ENCODE measurements around the gene CCDC87.

CCDC87 gene

DNA sequence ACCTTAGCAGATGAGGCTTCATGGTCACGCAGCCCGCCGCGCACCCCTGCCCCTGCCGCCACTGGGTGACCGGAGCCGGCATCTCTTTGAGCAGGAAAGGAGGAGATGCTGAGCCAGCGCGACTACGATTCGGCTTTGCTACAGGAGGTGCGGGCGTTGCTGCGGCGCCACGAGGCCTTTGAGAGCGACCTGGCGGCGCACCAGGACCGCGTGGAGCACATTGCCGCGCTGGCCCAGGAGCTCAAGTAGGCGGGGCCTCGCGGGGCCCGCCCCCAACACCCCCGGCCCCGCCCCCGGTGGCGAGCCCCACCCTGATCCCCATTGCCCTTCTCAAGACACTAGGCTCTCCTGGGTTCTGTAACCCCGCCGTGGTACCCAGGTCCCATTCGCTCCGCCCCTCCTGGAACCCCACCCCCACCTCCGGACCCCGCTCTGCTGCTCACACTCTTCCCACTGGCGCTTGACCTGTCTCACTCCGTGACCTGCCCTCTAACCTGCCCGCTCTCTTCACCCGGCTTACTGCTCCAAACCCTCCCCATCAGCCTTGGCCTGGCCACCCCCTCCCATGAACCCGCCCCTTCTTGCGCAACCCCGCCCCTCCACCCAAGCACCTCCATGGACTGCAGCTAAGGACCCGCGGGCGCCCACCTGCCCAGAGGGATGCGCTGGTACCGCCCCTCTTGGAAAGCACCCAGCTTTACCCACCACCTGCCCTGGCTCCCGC, 33.6 kb downstream of the CCDC87 start:
- no peak for DNase-seq (ENCODE audit: insufficient read length)
- FAIRE-seq, result no peak
- TF ChIP-seq POLR2AphosphoS5 (IDR thresholded peaks at IDR 0.05; ENCODE audit: low read depth, low read length) (no peak), POLR2A (IDR thresholded peaks at IDR 0.05; ENCODE audit: low read depth, low read length) (no peak), TAF1 (IDR thresholded peaks at IDR 0.05; ENCODE audit: borderline replicate concordance, low read depth, low read length) (no peak)

DNA sequence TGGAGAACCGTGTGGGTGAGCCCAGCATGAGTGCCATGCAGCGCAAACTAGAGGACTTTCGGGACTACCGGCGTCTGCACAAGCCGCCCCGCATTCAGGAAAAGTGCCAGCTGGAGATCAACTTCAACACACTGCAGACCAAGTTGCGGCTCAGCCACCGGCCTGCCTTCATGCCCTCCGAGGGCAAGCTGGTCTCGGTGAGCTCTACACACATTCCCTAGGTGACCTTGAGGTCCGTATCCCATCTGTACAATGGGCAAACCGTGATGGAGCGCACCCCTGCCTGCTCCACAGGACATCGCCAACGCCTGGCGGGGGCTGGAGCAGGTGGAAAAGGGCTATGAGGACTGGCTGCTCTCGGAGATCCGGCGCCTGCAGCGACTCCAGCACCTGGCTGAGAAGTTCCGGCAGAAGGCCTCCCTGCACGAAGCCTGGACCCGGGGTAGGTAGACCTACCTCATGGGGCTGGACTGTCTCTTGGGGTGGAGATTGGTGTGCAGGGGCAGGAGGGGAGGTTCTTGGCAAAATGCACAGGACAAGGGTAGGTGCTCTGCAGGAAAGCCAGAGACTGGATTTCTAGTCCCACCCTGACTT, 35.0 kb downstream of the CCDC87 start:
- DNase-seq (ENCODE audit: insufficient read length) (no peak), FAIRE-seq (no peak)
- TF ChIP-seq POLR2A (IDR thresholded peaks at IDR 0.05; ENCODE audit: low read depth, low read length) (no peak), POLR2AphosphoS5 (IDR thresholded peaks at IDR 0.05; ENCODE audit: low read depth, low read length) (no peak), TAF1 (IDR thresholded peaks at IDR 0.05; ENCODE audit: borderline replicate concordance, low read depth, low read length) (no peak)

DNA sequence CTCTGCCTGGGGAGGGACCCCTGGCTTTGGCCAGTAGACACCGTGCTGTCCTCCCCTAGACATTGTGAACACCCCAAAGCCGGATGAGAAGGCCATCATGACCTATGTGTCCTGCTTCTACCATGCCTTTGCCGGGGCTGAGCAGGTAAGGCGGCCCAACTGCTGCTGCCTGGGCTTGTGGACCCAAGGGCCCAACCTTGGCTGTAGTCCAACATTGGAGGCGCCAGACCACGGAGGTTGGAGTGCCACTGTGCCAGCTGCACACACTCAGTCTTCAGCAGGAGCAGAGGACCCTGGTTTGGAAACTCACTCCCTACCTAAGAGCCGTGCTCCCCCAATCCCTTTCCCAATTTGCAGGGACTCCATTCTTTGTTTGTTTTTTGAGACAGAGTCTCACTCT, 36.8 kb downstream of the CCDC87 start:
- TF ChIP-seq POLR2A (IDR thresholded peaks at IDR 0.05; ENCODE audit: low read depth, low read length) (no peak), POLR2AphosphoS5 (IDR thresholded peaks at IDR 0.05; ENCODE audit: low read depth, low read length) (no peak), TAF1 (IDR thresholded peaks at IDR 0.05; ENCODE audit: borderline replicate concordance, low read depth, low read length) (no peak)
- FAIRE-seq, result no peak
- no peak for DNase-seq (ENCODE audit: insufficient read length)

DNA sequence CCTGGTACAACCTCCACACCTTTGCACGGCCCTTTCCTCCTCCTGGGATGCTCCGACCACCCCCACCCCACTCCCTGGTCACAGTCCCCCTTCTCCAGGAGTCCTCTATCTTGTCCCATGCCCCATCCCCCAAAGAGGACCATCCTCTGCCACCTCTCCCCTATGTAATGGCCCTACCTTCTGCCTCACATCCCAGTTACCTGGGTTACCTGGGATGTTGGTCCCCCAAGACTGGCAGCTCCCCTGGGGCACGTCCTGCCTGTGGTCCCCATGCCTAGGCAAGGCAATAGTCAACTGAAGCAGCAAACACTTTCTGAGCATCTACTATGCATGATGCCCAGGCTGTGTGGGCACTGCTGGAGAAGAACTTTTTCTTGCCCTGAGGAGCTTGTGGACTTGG, 37.4 kb downstream of the CCDC87 start:
- no peak for FAIRE-seq
- TF ChIP-seq POLR2AphosphoS5 (IDR thresholded peaks at IDR 0.05; ENCODE audit: low read depth, low read length) (no peak), TAF1 (IDR thresholded peaks at IDR 0.05; ENCODE audit: borderline replicate concordance, low read depth, low read length) (no peak), POLR2A (IDR thresholded peaks at IDR 0.05; ENCODE audit: low read depth, low read length) (no peak)

DNA sequence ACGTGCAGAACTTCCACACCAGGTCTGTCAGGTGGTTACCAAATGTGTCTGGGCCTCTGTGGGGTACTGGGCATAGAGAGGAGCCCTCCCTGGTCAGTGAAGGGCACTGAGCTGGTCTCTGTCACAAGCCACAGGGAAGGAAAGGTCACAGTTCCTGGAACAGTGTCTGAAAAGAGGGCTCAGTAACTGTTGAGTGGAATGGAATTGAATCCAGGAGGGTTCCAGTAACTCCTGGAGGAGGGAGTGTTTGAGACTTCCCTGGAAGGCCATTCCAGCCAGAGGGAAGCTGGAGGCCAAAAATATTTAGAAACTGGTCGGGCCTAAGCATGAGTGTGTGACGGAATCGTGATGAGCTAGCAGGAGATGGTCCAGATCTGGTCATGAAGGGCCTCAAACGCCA, 38.3 kb downstream of the CCDC87 start:
- FAIRE-seq (no peak), DNase-seq (ENCODE audit: insufficient read length) (no peak)
- TF ChIP-seq POLR2A (IDR thresholded peaks at IDR 0.05; ENCODE audit: low read depth, low read length), result no peak
- TF ChIP-seq TAF1 (IDR thresholded peaks at IDR 0.05; ENCODE audit: borderline replicate concordance, low read depth, low read length), result no peak
- no peak for TF ChIP-seq POLR2AphosphoS5 (IDR thresholded peaks at IDR 0.05; ENCODE audit: low read depth, low read length)

More for the DNA sequence above, 37.4 kb downstream of the CCDC87 start:
- no peak for DNase-seq (ENCODE audit: insufficient read length)

DNA sequence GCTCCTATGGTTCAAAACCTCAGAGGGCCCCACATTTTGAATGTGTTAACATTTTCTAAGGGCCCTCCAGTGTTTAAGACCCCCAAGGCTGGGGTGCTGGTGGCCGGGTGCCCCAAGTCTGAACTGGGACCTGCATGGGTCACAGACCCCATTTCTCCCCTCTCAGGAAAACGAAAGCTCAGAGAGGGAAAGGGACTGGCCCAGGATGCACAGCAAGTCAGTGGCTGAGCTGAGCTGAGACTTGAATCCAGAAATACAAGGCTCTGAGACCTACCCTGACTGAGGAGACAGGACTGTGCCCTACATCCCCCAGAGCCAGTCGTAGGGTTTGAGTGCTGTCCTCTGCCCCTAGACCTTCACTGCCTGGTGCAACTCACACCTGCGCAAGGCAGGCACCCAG, 42.0 kb downstream of the CCDC87 start:
- DNase-seq (ENCODE audit: insufficient read length), result no peak
- no peak for FAIRE-seq
- TF ChIP-seq TAF1 (IDR thresholded peaks at IDR 0.05; ENCODE audit: borderline replicate concordance, low read depth, low read length) (no peak), POLR2A (IDR thresholded peaks at IDR 0.05; ENCODE audit: low read depth, low read length) (no peak), POLR2AphosphoS5 (IDR thresholded peaks at IDR 0.05; ENCODE audit: low read depth, low read length) (no peak)

DNA sequence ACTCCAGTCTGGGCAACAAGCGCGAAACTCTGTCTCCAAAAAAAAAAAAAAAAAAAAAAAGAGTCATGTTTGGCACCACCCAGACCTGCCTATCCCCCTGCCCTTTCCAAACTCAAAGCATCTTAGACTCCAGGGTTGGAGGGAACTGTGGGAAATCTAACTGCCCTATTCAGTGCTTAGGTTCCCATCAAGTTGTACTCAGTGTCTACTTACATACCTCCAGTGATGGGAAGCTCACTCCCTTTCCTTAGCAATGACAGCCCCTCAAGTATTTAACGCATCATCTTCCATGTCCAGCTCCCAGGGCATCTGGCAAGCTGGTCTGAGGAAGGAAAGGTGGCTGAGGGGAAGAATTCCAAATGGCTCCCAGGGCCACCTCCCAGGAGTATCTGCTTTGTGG, 43.2 kb downstream of the CCDC87 start:
- no peak for TF ChIP-seq POLR2AphosphoS5 (IDR thresholded peaks at IDR 0.05; ENCODE audit: low read depth, low read length)
- no peak for TF ChIP-seq POLR2A (IDR thresholded peaks at IDR 0.05; ENCODE audit: low read depth, low read length)
- TF ChIP-seq TAF1 (IDR thresholded peaks at IDR 0.05; ENCODE audit: borderline replicate concordance, low read depth, low read length), result no peak
- DNase-seq (ENCODE audit: insufficient read length) (no peak), FAIRE-seq (no peak)

DNA sequence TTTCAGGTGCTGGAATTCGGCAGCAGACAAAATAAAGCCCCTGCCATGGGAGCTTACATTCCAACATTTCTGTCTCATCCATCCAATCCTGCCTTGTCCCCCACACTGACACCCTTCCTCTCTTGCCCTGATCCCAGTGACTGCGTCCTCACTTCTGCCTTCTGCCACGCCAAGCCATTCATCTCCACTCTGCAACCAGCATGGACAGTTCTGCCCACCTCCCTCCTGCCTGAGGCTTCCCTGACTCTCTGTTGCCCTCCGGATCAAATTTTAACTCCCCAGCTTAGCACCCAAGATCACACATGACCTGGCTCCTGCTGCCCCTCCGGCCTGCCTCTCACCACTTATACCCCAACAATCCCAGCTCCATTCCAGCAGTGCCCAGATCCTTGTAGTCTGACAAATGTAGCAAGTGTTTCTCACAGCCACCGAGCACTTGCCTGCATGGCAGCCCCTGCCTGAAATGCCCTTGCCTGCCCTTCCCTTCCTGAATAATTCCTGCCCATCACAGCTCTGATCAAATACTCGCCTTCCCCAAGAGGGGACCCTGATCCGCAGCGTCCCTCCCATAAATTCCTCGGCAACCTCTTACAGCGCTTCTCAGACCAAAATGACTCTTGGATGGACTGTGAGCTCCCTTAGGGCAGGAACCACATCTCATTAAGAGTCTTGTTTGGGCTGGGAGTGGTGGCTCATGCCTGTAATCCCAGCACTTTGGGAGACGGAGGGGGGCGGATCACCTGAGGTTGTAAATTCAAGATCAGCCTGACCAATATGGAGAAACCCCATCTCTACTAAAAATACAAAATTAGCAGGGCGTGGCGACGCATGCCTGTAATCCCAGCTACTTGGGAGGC, 43.9 kb downstream of the CCDC87 start:
- TF ChIP-seq POLR2A (IDR thresholded peaks at IDR 0.05; ENCODE audit: low read depth, low read length) (no peak), TAF1 (IDR thresholded peaks at IDR 0.05; ENCODE audit: borderline replicate concordance, low read depth, low read length) (no peak), POLR2AphosphoS5 (IDR thresholded peaks at IDR 0.05; ENCODE audit: low read depth, low read length) (no peak)
- DNase-seq (ENCODE audit: insufficient read length) (no peak), FAIRE-seq (no peak)

DNA sequence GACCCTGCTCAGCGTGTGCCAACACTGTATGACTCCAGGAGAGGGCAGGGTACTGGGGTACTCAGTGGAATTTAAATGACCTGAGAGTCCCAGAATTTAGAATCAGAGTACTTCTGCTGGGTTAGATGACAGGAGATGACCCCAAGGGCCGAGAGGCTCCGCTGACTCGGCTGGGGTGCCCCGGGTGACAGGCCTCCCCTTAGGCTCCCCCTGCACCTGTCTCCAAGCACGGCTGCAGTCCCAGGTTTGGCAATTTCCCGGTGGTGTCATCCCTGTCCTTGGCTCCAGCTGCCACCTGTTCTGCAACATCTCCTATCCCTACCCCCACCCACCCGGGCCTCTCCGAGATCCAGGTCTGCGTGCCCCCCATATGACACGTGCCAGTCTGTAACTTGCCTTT, 44.8 kb downstream of the CCDC87 start:
- FAIRE-seq (no peak), DNase-seq (ENCODE audit: insufficient read length) (no peak)
- TF ChIP-seq POLR2AphosphoS5 (IDR thresholded peaks at IDR 0.05; ENCODE audit: low read depth, low read length) (no peak), POLR2A (IDR thresholded peaks at IDR 0.05; ENCODE audit: low read depth, low read length) (no peak), TAF1 (IDR thresholded peaks at IDR 0.05; ENCODE audit: borderline replicate concordance, low read depth, low read length) (no peak)

DNA sequence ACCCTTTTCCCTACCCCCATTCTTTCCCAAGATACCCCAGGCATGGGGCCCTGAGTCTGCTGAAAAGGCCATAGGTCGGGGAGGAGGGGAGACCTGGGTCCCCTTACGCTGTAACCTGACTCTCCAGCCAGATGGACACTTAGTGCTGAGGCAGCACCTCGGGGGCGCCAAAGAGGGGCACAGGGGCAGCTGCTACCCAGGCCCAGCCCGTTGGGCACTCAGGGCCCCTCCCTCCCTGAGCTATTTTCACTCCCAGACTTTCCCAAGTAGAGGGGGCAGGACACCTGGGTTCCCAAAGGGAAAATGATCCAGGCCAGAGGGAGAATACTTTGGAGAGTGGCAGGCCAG, 45.2 kb downstream of the CCDC87 start:
- FAIRE-seq, result no peak
- no peak for TF ChIP-seq TAF1 (IDR thresholded peaks at IDR 0.05; ENCODE audit: borderline replicate concordance, low read depth, low read length)
- no peak for DNase-seq (ENCODE audit: insufficient read length)

DNA sequence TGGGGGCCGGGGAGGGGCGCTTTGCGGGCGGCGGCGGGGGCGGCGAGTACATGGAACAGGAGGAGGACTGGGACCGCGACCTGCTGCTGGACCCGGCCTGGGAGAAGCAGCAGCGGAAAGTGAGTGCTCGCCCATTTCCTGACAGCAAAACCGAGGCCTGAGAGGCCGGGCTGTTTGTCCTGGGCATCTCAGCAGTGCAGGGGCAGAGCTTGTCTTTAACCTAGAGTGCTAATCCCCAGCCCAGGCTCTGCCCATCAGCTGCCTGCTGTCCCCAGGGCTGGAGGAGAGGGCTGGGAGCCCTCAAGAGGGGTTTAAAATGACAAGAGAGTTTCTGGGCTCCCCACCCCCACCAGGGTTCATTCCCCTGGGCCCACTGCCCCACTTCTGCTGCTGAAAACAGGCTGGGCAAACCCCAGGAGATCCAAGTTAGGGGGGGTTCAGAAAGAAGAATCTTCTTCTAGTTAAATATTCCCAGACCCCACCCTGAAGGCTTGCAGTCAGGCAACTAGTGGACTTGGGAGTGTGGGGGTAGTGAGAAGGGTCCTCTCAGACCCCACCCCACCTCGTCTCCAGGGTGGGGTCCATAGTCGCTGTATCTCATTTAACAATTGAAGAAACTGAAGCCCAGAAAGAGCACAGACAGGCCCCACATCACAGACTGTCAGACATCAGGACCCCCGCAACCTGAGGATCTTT, 45.7 kb downstream of the CCDC87 start:
- DNase-seq (ENCODE audit: insufficient read length), result no peak
- FAIRE-seq, result peak; percentile 84
- TF ChIP-seq POLR2AphosphoS5 (IDR thresholded peaks at IDR 0.05; ENCODE audit: low read depth, low read length) (no peak), TAF1 (IDR thresholded peaks at IDR 0.05; ENCODE audit: borderline replicate concordance, low read depth, low read length) (no peak), POLR2A (IDR thresholded peaks at IDR 0.05; ENCODE audit: low read depth, low read length) (no peak)

Measured in GM12892 (cell line).